PFSK-1 (cell line): ENCODE data around the gene ZNF280C.

Source experiments
- REST ChIP-seq, 2 experiments: IDR thresholded peaks; 2 replicates each; pipeline versions ENCODE4 v1.6.1 to v1.8.0; 2011 to 2012; ENCODE audit warnings: low read depth in 2 of 2, low read length in 2 of 2, control low read depth in 1 of 2, inconsistent platforms in 1 of 2, mild to moderate bottlenecking in 1 of 2, moderate library complexity in 1 of 2; ENCODE audit not compliant: insufficient read depth in 1 of 2
- SIN3A ChIP-seq: IDR thresholded peaks from 2 replicates; pipeline ENCODE4 v1.6.1; 2012; ENCODE audit warnings: mild to moderate bottlenecking, low read length, moderate library complexity, borderline replicate concordance; ENCODE audit not compliant: insufficient read depth

GRCh38 chrX:130261296-130261893, 7.3 kb downstream of the ZNF280C start:
- TF ChIP-seq REST (IDR thresholded peaks at IDR 0.05; ENCODE audit: insufficient read depth in 1 of 2, low read depth in 2 of 2, low read length in 2 of 2) (no peak), SIN3A (no peak)
